ENCODE data around the gene SPINDOC. TPM values are rescaled to one million over a fixed set of nuclear protein-coding genes. Genes with fewer than 3 reads are reported as not detected.
"Not testable (repeated sequence)": the region's sequence is repeated elsewhere in the genome, so short reads cannot be mapped to it uniquely, and the experiment has no call there.

SPINDOC gene
- total RNA-seq, 1 donor from 2014 or later = 20.8 TPM

GRCh38 chr11:63804259-63804658 is 9.0 kb upstream of the SPINDOC start:
- no peak for ATAC-seq (ENCODE audit: low read depth)
- no peaks in the 10 kb centered on the region for H3K27me3 Mint-ChIP-seq
- H3K36me3 Mint-ChIP-seq (ENCODE audit: low read depth) = no peaks in the 10 kb centered on the region
- POLR2A ChIA-PET = no interaction called here
- no peaks in the 10 kb centered on the region for H3K4me1 Mint-ChIP-seq
- DNase-seq = no peak
- CTCF ChIA-PET = no interaction called here
- TF ChIP-seq, protein P1, sequence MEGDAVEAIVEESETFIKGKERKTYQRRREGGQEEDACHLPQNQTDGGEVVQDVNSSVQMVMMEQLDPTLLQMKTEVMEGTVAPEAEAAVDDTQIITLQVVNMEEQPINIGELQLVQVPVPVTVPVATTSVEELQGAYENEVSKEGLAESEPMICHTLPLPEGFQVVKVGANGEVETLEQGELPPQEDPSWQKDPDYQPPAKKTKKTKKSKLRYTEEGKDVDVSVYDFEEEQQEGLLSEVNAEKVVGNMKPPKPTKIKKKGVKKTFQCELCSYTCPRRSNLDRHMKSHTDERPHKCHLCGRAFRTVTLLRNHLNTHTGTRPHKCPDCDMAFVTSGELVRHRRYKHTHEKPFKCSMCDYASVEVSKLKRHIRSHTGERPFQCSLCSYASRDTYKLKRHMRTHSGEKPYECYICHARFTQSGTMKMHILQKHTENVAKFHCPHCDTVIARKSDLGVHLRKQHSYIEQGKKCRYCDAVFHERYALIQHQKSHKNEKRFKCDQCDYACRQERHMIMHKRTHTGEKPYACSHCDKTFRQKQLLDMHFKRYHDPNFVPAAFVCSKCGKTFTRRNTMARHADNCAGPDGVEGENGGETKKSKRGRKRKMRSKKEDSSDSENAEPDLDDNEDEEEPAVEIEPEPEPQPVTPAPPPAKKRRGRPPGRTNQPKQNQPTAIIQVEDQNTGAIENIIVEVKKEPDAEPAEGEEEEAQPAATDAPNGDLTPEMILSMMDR (IDR thresholded peaks at IDR 0.05) = no peak
- H3K9me3 Mint-ChIP-seq = no peaks in the 10 kb centered on the region
- no peak overlapping the region for H3K4me3 Mint-ChIP-seq
- intact Hi-C loops (cut with micrococcal nuclease) = no loop called here
- no peak overlapping the region for H3K27ac Mint-ChIP-seq

DNA sequence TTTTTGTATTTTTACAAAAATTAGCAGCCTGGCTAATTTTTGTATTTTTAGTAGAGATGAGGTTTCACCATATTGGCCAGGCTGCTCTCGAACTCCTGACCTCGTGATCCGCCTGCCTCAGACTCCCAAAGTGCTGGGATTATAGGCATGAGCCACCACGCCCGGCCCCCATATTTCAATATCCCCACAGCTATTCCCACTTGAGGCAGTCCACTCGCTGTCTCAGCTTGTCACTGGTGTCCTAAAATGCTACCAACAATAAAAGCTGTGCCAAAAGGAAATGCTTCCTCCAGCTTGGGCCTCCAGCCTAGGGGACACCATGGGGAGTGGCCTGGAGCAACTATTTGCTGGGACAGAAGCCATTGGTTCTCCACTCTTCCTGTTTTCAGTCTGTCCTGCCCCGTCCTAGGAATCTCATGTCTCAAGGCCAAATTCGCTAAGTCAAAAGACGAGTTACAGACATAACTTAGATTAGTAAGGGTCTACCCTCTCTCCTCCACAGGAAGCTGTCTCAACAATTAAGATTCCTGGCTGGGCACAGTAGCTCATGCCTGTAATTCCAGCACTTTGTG is 7.3 kb upstream of the SPINDOC start:
- Mint-ChIP-seq H3K4me3 (no peak overlapping the region), H3K36me3 (ENCODE audit: low read depth) (no peaks in the 10 kb centered on the region), H3K27me3 (no peaks in the 10 kb centered on the region), H3K27ac (no peak overlapping the region), H3K9me3 (no peaks in the 10 kb centered on the region), H3K4me1 (no peaks in the 10 kb centered on the region)
- TF ChIP-seq, protein P1 (IDR thresholded peaks at IDR 0.05) = no peak
- ATAC-seq (ENCODE audit: low read depth) (no peak), DNase-seq (no peak)
- ChIA-PET CTCF (no interaction called here), POLR2A (no interaction called here)
- intact Hi-C loops (cut with micrococcal nuclease) = no loop called here

- H3K27ac Mint-ChIP-seq; H3K9me3 Mint-ChIP-seq; H3K27me3 Mint-ChIP-seq; intact Hi-C loops (cut with micrococcal nuclease); ATAC-seq (ENCODE audit: low read depth); H3K36me3 Mint-ChIP-seq (ENCODE audit: low read depth); DNase-seq; CTCF ChIA-PET; H3K4me3 Mint-ChIP-seq; POLR2A ChIA-PET: not testable (repeated sequence)
- H3K4me1 Mint-ChIP-seq = peaks cover 20% of the 10 kb centered on the region
Measured at GRCh38 chr11:63810383-63810782, 2.9 kb upstream of the SPINDOC start.

- no peak overlapping the region for H3K4me3 Mint-ChIP-seq
- TF ChIP-seq, protein P1 (IDR thresholded peaks at IDR 0.05) = no peak
- ChIA-PET CTCF (no interaction called here), POLR2A (no interaction called here)
- H3K4me1 Mint-ChIP-seq = peaks cover 21% of the 10 kb centered on the region
- H3K9me3 Mint-ChIP-seq = no peaks in the 10 kb centered on the region
- no peak overlapping the region for H3K27ac Mint-ChIP-seq
- H3K36me3 Mint-ChIP-seq (ENCODE audit: low read depth) = peaks cover 10% of the 10 kb centered on the region
- intact Hi-C loops (cut with micrococcal nuclease) = no loop called here
- no peaks in the 10 kb centered on the region for H3K27me3 Mint-ChIP-seq
- DNase-seq (no peak), ATAC-seq (ENCODE audit: low read depth) (no peak)
Measured at GRCh38 chr11:63811522-63811921, 1.7 kb upstream of the SPINDOC start.

- H3K4me1 Mint-ChIP-seq = peaks cover 21% of the 10 kb centered on the region
- intact Hi-C loops (cut with micrococcal nuclease) = loop anchor here (1.0 to 2.0 kb wide), 2 partner anchors 25 to 44 kb away; partner anchors contain the start of gene MARK2
- H3K27ac Mint-ChIP-seq = no peak overlapping the region
- H3K4me3 Mint-ChIP-seq = peak overlapping the region; percentile 85
- H3K27me3 Mint-ChIP-seq = no peaks in the 10 kb centered on the region
- ChIA-PET CTCF (interaction anchor here (1.5 kb wide), 1 partner anchor 24 kb away, joined by 8 read pairs; no protein-coding TSS in a partner anchor), POLR2A (interaction anchor here (0.5 to 1.4 kb wide), 6 partner anchors 25 to 1687 kb away, joined by 3 to 11 read pairs (median 4); partner anchors contain the start of genes INTS5, MARK2, STIP1 and ZFTA)
- H3K36me3 Mint-ChIP-seq (ENCODE audit: low read depth) = peaks cover 23% of the 10 kb centered on the region
- H3K9me3 Mint-ChIP-seq = no peaks in the 10 kb centered on the region
- TF ChIP-seq, protein P1 (IDR thresholded peaks at IDR 0.05) = no peak
- ATAC-seq (ENCODE audit: low read depth) (peak; percentile 41), DNase-seq (peak; percentile 45)
Measured at GRCh38 chr11:63813563-63814382, 517 bp downstream of the SPINDOC start.
